Caco-2 (cell line): ENCODE measurements around the gene CSPG5. TPM values are rescaled to one million over a fixed set of nuclear protein-coding genes. Genes with fewer than 3 reads are reported as not detected.

ENCODE experiments used
- BruUV-seq: library from RNA; stranded (reverse); fragments of 400-500 nt; replicated peaks from 2 replicates; lab custom pipeline; 2021; lab: Mats Ljungman, UMichigan
- CTCF ChIA-PET: fragments of 300-600 bp; sonication (Branson Sonifier 250); formaldehyde crosslinking; loops from one replicate; lab custom pipeline; 2022; ENCODE audit warnings: antibody characterized with exemption; lab: Charles Lee
- POLR2A ChIA-PET: fragments of 300-600 bp; sonication (Branson Sonifier 250); formaldehyde crosslinking; loops from one replicate; lab custom pipeline; 2022; ENCODE audit warnings: antibody characterized with exemption; lab: Charles Lee
- DNase-seq, 2 experiments: peaks; one replicate each; pipeline versions ENCODE4 v3.0.0 to v3.0.0-alpha.2; 2020 to 2022
- H3K27me3 ChIP-seq: replicated peaks from 2 replicates; pipeline ENCODE4 v1.6.0; 2011; ENCODE audit warnings: low read length; ENCODE audit not compliant: control insufficient read depth, insufficient read depth
- H3K36me3 ChIP-seq: 2 replicates; pipeline ENCODE4 v1.5.1; 2011; ENCODE audit warnings: low read length; ENCODE audit not compliant: control insufficient read depth, insufficient read depth
- H3K4me1 ChIP-seq: fragments of 250-450 bp; sonication (Bioruptor Pico); 2 replicates; pipeline ENCODE4 v1.5.1; 2020; ENCODE audit warnings: mild to moderate bottlenecking
- H3K4me3 ChIP-seq: 2 replicates; pipeline ENCODE4 v1.5.1; 2011; ENCODE audit warnings: low read depth, mild to moderate bottlenecking, control low read depth, low read length
- H3K9me3 ChIP-seq: fragments of 250-450 bp; sonication (Bioruptor Pico); 2 replicates; pipeline ENCODE4 v1.5.1; 2020; ENCODE audit warnings: mild to moderate bottlenecking, moderate library complexity
- H3K27ac Mint-ChIP-seq: one replicate; pipeline ENCODE4 v1.8.0; 2022; ENCODE audit warnings: mixed read lengths; ENCODE audit not compliant: unreplicated experiment
- H3K27me3 Mint-ChIP-seq: one replicate; pipeline ENCODE4 v1.8.0; 2022; ENCODE audit warnings: mixed read lengths; ENCODE audit not compliant: insufficient read depth, unreplicated experiment
- H3K36me3 Mint-ChIP-seq: one replicate; pipeline ENCODE4 v1.8.0; 2022; ENCODE audit warnings: mild to moderate bottlenecking, mixed read lengths; ENCODE audit not compliant: insufficient read depth, unreplicated experiment
- H3K4me1 Mint-ChIP-seq: one replicate; pipeline ENCODE4 v1.8.0; 2022; ENCODE audit warnings: low read depth, mixed read lengths; ENCODE audit not compliant: unreplicated experiment
- H3K4me3 Mint-ChIP-seq: one replicate; pipeline ENCODE4 v1.8.0; 2022; ENCODE audit warnings: mild to moderate bottlenecking, moderate library complexity, mixed read lengths; ENCODE audit not compliant: unreplicated experiment
- H3K9me3 Mint-ChIP-seq: one replicate; pipeline ENCODE4 v1.8.0; 2022; ENCODE audit warnings: mixed read lengths; ENCODE audit not compliant: unreplicated experiment
- CTCF ChIP-seq, 2 experiments: fragments of 200-600 bp in 1 of 2; IDR thresholded peaks; 1 replicate in 1 of 2; 2 replicates in 1 of 2; pipeline versions ENCODE4 v1.5.1 to v1.8.0; 2011 to 2022; ENCODE audit warnings: antibody characterized with exemption in 1 of 2, control low read depth in 1 of 2, inconsistent platforms in 1 of 2, low read depth in 1 of 2, low read length in 1 of 2, mild to moderate bottlenecking in 1 of 2, moderate library complexity in 1 of 2; ENCODE audit not compliant: insufficient read depth in 1 of 2, severe bottlenecking in 1 of 2, unreplicated experiment in 1 of 2
- intact Hi-C: fragments of 100-400 bp; cut with micrococcal nuclease; formaldehyde crosslinking; loops from one replicate; pipeline ENCODE4 v1.10.0; 2022; ENCODE audit not compliant: unreplicated experiment
- total RNA-seq: library from RNA; stranded (reverse); gene quantifications from 2 replicates; pipeline ENCODE4 v1.2.3, GENCODE V29; 2022

CSPG5 gene
- total RNA-seq, 1 experiment from 2014 or later, result 0.77 TPM

- Histone ChIP-seq H3K4me1 (no peaks in the 10 kb centered on the region), H3K9me3 (no peaks in the 10 kb centered on the region), H3K4me3 (no peak overlapping the region), H3K36me3 (no peaks in the 10 kb centered on the region), H3K27me3 (no peaks in the 10 kb centered on the region)
- ChIA-PET POLR2A (no interaction called here), CTCF (no interaction called here)
- no peak for DNase-seq
- H3K4me1 Mint-ChIP-seq, result no peaks in the 10 kb centered on the region
- BruUV-seq, result no TSS peak
- no peak overlapping the region for H3K4me3 Mint-ChIP-seq
- no peaks in the 10 kb centered on the region for H3K36me3 Mint-ChIP-seq
- H3K27me3 Mint-ChIP-seq, result no peaks in the 10 kb centered on the region
- peaks cover 7% of the 10 kb centered on the region for H3K9me3 Mint-ChIP-seq
- no peak overlapping the region for H3K27ac Mint-ChIP-seq
- no peak for TF ChIP-seq CTCF (IDR thresholded peaks at IDR 0.05; ENCODE audit: insufficient read depth in 1 of 2, low read depth in 1 of 2, low read length in 1 of 2, severe bottlenecking in 1 of 2, unreplicated experiment in 1 of 2)
- intact Hi-C loops, result no loop called here
Measured at GRCh38 chr3:47542471-47543173, 36.0 kb downstream of the CSPG5 start.

GRCh38 chr3:47541583-47542108, 37.0 kb downstream of the CSPG5 start:
- POLR2A ChIA-PET, result no interaction called here
- Mint-ChIP-seq H3K4me1 (no peaks in the 10 kb centered on the region), H3K9me3 (peaks cover 7% of the 10 kb centered on the region), H3K27me3 (no peaks in the 10 kb centered on the region), H3K36me3 (no peaks in the 10 kb centered on the region), H3K4me3 (no peak overlapping the region), H3K27ac (no peak overlapping the region)
- Histone ChIP-seq H3K36me3 (no peaks in the 10 kb centered on the region), H3K4me3 (no peak overlapping the region), H3K27me3 (no peaks in the 10 kb centered on the region), H3K9me3 (no peaks in the 10 kb centered on the region), H3K4me1 (no peaks in the 10 kb centered on the region)
- DNase-seq, result no peak
- no peak for TF ChIP-seq CTCF (IDR thresholded peaks at IDR 0.05; ENCODE audit: insufficient read depth in 1 of 2, low read depth in 1 of 2, low read length in 1 of 2, severe bottlenecking in 1 of 2, unreplicated experiment in 1 of 2)
- BruUV-seq, result no TSS peak
- CTCF ChIA-PET, result no interaction called here
- intact Hi-C loops, result no loop called here

- CTCF ChIA-PET, result interaction anchor here (0.6 kb wide), 1 partner anchor 375 kb away, joined by 6 read pairs; no protein-coding TSS in a partner anchor
- POLR2A ChIA-PET, result no interaction called here
Measured at GRCh38 chr3:47540281-47540680, 38.4 kb downstream of the CSPG5 start.

More at GRCh38 chr3:47540281-47540680, 38.4 kb downstream of the CSPG5 start:
- no peaks in the 10 kb centered on the region for H3K27me3 Mint-ChIP-seq
- Histone ChIP-seq H3K36me3 (no peaks in the 10 kb centered on the region), H3K4me1 (no peaks in the 10 kb centered on the region), H3K27me3 (no peaks in the 10 kb centered on the region), H3K9me3 (no peaks in the 10 kb centered on the region), H3K4me3 (no peak overlapping the region)
- H3K4me1 Mint-ChIP-seq, result no peaks in the 10 kb centered on the region
- BruUV-seq, result no TSS peak
- DNase-seq, result no peak
- intact Hi-C loops, result no loop called here
- H3K9me3 Mint-ChIP-seq, result peaks cover 7% of the 10 kb centered on the region
- H3K27ac Mint-ChIP-seq, result no peak overlapping the region
- H3K4me3 Mint-ChIP-seq, result no peak overlapping the region
- H3K36me3 Mint-ChIP-seq, result no peaks in the 10 kb centered on the region
- no peak for TF ChIP-seq CTCF (IDR thresholded peaks at IDR 0.05; ENCODE audit: insufficient read depth in 1 of 2, low read depth in 1 of 2, low read length in 1 of 2, severe bottlenecking in 1 of 2, unreplicated experiment in 1 of 2)
